A549 treated with Hydrocortisone at 1 μM for 4 hours (cell line): ENCODE data around the gene LRP6. TPM values are rescaled to one million over a fixed set of nuclear protein-coding genes. Genes with fewer than 3 reads are reported as not detected.

Experiments used
- total RNA-seq: library from RNA; stranded (reverse); fragments of 200-300 nt; extraction: Qiagen RNA extraction; gene quantifications from 5 replicates; pipeline ENCODE4 v1.2.3, GENCODE V29; 2022

The LRP6 gene
- total RNA-seq = 9.4 to 17.1 TPM (median 14.2 TPM) in 5 replicates

GRCh38 chr12:12266873-12267741 is at the start of gene LRP6:
LRP6 (minus strand) TSS chr12:12267044; CDS start chr12:12266735, 309 bp downstream.

GRCh38 chr12:12070674-12071656 is 195.9 kb downstream of the LRP6 start, which contains the start of gene BCL2L14:
BCL2L14 (plus strand) TSS chr12:12070939; CDS start chr12:12079306, 8,367 bp downstream.

Other genes with a start within 250 kb of the LRP6 start
- gene BCL2L14, start 196.1 kb downstream of the LRP6 start, total RNA-seq = 0.12 TPM in 1 of 5 replicates, not detected in the others
- 3.3 to 4.8 TPM (median 3.9 TPM) in 5 replicates for gene MANSC1, start 83.2 kb upstream of the LRP6 start, total RNA-seq
- 7.2 to 10.8 TPM (median 9.0 TPM) in 5 replicates for gene BORCS5, start 90.0 kb upstream of the LRP6 start, total RNA-seq